GM18502 (cell line): Measurements from ENCODE around the gene MLPH.

Experiments
- ATAC-seq: cut with Tn5 transposase; IDR thresholded peaks from one replicate; pipeline ENCODE4 v1.9.1; 2021; ENCODE audit warnings: mild to moderate bottlenecking; ENCODE audit not compliant: unreplicated experiment, poor library complexity

MLPH gene

DNA sequence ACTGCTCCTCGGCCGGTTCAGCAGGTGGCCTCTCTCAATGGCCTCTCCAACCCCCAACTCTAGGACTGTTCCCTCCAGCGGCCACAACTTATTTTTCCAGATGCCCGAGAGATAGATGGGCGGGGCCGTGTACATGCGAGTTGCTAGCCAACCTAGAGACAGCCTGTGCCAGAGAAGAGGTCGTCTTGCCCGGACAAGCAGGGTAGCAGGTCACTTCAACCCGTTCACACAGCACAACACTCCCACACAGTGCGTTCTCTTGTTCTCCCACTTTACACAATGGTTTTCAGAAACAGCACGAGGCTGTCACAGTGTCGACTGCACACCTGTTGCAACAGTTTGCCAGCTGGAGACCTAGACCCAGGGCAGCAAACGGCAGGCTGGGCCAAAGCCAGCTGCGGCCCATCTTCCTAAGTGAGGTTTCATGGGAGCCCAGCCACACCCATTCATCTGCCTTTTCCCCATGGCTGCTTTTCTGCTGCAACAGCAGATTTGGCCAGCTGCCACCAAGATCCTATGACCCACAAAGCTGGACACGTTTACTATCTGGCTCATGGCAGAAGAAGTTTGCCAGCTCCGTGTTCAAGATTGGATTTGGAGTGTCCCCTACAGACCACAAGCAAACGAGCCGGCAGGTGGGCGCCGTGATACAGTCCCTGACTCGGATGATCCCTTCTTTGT is 72.0 kb downstream of the MLPH start:
- no peak for ATAC-seq

DNA sequence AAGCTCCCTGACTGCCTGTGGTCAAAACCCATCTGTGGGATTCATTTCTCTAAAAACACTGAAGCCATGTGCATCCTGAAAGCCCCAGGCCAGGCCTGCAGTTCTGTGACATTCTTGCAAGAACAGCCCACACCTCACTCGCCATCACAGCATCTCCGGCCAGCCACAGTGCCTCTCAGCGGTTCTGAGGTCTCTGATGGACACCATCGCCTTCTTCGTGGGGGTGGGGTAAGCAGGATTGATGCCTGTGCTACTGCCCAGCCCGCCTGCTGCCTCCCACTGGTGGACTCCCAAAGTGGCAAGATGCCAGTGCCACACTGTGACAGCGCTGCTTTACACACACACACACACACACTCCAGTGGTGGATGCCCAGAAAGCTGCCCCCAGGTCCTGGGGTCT is 74.2 kb downstream of the MLPH start:
- no peak for ATAC-seq

DNA sequence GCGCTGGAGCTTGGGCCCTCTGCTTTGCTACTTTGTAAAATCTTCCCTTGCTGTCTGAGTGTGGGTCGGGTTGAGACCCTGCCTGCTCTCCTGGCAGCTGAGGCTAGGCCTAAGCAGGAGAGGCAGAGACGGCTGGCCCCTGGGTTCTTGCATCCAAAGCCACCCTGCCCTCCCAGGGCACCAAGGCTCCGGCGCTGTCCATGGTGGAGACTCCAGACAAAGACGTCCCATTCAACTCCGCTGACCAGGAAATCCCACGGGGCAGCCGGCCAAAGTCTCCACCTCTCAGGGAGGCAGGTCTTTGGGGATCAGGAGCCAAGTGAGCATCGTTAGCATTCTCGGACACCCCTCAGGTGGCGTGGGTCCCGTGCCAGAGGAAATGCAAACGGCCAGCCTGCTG is 76.8 kb downstream of the MLPH start:
- ATAC-seq, result no peak

DNA sequence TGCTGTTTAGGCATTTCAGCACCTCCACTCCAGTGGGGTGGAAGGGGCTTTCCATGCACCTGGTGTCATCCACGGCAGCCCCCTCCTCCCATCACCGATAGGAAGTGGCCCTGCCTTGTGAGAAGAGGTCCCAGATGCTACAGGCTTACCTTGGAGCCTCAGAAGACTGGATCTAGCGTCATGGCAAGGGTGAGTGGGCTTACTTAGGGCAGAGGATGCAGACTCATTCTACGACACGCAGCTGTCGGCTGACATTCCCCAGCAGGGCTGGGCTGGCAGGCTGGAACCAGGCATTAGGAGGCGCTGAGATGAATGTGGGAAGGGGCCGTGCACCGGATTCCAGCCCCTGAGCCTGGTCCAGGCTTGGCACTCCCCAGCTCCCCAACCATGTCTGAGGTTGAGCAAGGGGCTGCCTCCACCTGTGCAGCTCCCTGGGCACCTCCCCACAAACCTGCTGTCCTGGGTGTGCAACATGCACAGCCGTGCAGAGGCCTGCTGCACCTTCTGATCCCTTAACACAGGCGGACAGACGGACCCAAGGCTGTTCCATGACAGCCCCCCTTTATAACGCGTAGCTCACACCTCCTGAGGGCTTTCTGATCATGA is 77.6 kb downstream of the MLPH start:
- ATAC-seq, result no peak

DNA sequence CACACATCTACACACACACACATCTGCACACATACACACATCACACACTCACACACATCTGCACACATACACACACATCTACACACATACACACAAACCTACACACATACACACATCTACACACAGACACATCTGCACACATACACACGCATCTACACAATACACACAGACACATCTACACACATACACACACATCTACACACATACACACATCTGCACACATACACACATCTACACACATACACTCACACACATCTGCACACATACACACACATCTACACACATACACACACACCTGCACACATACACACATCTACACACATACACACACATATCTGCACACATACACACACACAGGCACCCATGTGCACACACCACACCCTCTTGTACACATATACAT is 78.9 kb downstream of the MLPH start:
- ATAC-seq, result no peak

DNA sequence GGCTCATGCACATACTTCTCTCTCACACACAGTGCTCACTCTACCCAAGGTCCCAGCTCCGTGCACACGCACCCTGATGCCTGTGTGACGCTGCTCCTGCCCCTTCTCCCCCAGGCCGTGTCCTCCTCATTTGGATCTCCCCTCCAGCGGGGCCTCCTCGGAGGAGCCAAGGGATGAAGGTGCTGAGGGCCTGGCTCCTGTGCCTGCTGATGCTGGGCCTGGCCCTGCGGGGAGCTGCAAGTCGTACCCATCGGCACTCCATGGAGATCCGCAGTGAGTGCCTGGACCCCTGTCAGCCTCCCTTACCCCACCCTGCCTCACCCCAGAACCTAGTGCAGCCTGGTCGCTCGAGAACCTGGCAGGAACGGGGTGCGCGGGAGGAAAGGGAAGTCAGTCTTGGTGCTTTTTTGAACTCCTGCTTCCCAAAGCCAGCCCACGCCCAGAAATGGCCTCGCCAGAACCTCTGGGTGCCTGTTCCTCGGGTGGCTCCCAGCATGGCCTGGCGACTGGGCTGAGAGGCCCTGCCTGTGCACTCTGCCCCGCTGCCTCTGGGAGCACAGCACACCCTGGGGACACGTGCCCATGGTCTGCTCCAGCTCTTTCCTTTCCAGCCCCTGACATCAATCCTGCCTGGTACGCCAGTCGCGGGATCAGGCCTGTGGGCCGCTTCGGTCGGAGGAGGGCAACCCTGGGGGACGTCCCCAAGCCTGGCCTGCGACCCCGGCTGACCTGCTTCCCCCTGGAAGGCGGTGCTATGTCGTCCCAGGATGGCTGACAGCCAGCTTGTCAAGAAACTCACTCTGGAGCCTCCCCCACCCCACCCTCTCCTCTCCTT is 79.6 kb downstream of the MLPH start, which contains the start of gene PRLH:
Gene PRLH (plus strand): TSS at position 174 of the 835 bp plus-strand sequence. CDS start 0 bp downstream, at position 174.
- no peak for ATAC-seq

DNA sequence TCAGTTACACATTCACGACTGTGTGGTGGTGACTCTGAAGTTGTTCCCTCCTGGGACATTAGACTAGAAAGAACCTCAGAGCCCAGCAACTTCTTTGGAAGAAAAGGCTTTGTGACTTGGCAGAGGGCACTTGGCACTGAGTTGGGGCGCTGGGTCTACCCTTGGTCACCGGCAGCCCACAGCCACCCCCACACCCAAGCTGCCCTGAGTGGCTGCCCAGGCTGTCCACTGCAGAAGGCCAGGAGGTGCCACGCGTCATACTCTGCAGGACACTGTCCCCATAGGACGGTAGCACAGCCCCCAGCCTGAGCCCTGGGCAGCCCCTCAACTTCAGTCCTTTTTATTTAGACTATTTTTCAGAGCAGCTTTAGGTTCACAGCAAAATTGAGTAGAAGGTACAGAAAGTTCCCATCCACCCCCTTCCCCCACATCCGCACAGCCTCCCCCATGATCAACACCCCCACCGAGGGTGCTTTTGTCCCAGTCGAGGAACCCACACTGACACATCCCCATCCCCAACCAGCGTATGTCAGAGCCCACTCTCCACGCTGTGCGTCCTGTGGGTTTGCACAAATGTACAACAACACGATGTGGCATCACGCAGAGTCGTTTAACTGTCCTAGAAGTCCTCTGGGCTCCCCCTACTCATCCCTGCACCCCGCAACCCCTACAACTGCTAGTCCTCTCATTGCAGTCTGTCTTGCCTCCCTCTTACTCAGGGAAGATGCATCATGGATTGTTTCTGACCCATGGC is 80.4 kb downstream of the MLPH start:
- no peak for ATAC-seq

DNA sequence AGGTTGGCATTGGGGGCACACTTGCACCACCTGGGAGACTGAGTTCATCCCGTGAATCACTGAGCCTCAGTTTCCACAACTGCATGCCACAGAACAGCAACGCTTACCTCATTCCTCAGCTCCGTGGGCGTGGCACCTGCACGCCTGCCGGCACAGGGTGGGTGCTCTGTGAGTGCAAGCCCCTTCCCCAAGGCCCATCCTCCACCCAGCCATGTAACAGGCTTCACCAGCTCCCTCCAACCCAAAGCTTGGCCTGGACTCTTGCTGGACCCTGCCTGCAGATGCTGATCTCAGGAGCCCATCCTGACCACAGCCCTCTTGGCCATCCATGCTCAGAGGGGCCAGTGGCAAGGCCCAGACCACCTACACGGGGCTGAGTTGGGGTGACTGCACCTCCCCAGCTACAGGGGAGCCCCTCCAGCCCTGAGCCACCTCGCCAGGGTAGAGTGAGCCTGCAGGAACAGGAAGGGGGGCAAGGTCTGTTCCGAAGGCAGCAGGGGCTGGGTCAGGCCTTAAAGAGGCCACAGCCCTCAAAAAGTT is 81.1 kb downstream of the MLPH start:
- ATAC-seq, result no peak

DNA sequence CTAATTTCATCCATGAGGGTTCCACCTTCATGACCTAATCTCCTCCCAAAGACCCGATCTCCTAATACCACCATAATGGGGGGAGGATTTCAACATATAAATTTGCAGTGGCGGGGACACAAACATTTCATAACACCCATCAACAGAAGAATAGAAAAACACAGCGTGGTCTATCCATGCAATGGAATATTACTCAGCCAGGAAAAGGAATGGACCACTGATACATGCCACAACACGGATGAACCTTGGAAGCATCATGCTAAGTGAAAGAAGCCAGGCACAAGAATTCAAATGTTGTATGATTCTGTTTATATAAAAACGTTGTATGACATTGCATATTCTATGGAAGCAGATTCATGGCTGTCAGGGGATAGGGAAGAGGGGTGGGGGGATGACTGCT is 82.0 kb downstream of the MLPH start:
- ATAC-seq, result no peak

DNA sequence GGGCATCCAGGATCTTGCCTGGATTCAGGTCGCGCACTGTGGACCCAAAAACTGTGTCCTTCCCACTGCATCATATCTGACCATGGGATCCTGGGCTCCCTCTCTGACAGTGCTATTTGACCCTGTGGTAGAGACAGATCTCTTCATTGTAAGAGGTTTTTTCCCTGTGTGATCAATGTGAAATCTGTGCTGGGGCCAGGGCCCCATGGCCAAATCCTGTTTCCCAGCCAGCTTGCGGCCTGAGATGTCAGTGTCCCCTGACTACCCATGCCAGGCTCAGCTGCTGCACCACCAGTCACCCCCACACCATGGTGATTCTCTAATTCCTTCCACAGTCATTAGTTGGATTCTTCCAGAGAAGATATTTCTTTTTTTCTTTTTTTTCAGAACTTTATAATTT is 82.8 kb downstream of the MLPH start:
- no peak for ATAC-seq

DNA sequence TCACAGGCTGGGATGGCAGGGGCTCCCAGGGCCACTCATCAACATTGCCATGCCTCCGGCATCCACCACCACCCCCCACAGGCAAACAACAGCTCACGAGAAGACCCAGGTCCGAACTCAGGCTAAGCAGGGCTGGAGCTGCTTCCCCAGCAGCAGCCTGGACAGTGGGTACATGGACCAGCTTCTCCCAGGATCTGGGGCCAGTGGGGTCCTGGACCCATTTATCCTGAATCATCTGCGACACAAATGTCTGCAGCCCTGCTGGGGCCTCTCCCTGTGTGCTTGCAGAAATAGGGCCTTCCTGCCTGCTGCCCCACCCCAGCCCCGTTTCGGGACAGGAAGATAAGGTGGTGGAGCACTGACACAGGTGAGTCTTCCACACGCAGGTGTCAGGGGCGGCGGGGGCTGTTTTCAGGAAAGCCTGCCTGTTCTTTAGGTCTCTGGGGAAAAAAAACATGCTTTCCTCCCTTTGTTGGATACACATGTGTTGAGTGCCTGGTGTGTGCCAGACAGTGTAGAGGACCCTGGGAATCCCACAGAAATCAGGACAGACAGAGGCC is 83.8 kb downstream of the MLPH start:
- ATAC-seq, result no peak

DNA sequence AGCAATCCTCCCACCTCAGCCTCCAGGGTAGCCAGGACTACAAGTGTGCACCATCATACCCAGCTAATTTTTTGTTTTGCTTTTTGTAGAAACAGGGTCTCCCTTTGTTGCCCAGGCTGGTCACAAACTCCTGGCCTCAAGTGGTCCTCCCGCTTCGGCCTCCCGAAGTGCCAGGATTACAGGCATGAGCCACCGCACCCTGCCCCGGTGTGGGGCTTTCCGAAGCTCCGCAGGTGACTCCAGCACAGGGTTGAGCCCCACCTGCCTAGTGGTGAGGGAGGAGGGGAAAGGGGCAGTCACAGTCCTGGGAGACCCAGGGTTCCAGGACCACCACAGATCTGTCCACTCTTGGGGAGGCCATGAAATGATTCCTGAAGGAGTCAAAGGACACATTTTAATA is 84.5 kb downstream of the MLPH start:
- no peak for ATAC-seq

DNA sequence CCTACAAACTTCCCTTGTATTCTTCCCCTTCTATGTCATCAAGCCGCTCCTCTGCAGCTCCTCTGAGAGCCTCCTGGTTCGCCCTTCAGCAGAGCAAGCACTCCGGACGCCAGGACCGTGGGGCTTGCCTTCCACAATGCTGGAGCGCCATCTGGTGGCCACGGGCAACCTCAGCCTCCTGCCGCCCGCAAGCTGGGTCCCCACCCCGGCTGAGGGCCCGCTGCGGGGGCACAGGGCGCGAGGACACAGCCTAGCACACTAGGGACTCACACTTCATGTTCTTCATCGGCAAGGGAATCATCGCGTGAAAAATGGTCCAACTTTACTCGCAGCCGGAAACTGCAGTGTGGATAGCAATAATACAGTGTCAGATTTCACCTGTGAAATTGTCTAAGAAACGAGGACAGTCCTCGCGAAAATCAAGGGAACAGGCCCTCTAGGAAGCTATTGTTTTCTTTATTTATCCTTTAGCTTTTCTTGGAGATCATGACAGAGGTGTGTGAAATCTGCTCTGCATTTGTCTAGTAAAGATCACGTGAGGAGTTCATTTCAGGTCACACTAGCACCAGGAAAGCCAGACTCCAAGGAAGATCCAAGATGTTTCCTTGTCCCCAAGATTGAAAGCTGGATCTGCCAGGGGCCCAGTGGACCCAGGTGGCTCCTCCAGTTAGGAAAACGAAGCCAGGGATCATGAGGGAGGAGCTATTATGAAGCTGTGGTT is 85.1 kb downstream of the MLPH start:
- ATAC-seq, result peak; percentile 78

DNA sequence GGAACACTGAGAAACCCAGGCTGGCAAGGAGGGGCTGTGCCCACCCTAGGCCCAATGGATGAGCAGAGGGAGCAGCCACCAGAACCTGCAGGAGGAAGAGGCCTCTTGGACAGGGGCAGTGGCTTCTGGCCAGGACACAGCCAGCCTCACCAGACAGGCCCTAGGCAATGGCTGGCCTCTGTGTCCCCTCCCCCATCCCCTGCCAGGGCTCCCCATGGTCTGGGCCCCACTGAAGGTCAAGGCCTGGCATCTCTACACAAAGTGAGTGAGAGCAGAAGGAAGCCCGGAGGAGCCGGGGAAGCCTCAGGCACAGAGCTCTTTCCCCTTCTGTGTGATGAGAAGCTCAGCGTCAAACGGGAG is 85.7 kb downstream of the MLPH start:
- no peak for ATAC-seq

DNA sequence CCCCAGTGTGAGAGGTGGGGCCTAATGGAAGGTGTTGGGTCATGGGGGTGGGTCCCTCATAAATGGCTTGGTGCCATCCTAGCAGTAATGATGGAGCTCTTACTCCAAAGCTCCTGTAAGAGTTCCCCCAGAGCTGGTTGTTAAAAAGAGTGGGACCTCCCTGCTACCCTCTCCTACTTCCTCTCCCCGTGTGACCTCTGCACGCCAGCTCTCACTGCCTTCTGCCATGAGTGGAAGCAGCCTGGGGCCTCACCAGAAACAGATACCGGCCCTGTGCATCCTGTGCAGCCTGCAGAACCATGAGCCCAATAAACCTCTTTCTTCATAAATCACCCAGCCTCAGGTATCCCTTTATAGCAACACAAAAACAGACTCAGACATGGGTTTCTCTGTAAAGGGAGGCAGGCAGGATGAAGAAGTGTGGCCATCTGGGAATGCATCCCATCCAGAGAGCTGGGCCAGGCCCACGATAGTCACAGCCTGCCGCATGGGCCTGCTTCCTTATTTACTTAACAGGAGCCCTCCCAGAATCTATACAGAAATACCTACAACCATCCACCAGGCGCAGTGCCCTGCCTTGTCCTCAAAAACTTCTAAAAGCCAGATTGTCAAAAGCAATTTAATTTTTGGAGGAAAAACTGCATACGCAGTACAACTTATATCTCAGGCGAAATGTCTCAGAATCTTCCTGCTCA is 86.8 kb downstream of the MLPH start:
- no peak for ATAC-seq

DNA sequence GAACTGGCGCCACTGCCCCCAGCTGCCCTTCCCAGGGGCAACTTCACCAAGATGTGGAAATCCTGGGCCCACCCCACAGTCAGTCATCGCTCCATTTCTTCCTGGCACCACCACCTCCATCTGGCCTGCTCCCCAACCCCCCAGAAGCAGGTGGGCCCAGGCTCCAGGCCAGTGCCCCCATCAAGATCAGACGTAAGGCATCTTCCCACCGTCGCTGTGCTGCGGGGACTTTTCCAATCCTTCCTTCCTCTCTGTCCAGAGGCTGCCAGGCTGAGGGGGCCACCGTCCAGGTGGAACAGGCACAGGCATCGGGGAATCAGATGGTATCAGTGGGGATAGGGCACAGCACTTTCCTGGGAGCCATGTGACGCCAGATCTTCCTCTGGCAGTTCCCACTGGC is 87.4 kb downstream of the MLPH start:
- no peak for ATAC-seq

DNA sequence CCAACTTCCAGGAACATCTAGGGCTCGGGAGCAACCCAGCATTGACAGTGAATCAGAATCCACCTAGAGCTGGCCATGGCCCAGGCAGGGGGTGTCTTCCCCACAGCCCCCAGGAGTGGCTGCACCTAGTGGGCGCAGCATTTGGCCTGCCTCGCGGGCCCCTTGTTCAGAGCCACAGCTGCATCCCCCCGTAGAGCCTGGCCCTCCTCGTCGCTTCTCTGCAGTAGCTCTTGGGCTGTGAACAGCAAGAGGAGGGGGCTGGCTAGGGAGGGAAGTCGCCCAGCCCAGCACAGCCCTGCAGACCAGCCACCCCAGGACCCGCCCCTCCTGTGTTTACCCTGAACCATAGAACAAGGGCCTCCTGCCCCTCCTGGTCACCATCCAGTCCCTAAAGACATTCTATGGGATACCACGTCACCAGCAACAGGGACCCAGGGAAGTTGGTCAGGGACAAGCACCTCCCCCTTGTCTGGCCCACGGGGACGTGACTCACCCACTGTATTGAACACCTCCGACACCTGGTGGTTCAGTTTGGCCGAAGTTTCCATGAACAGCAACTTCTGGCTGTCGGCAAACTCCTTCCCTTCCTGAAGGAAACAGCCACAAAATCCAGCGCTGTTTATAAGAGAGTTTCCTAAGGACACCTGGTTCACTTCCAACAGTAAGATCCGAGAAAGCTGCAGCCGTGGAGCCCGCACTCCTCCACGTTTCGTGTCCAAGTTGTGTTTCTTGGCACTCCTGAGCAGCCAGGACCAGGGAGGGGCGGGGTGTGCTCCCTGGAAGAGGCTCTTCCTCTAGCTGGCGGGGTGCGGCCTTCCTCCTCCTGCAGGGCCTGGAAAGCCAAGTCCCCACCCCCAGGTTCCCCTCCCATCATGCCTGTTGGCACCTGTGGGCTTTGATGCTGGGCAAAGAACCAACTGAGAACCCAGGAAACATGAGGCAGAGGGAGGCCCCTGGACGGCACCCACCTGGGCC is 88.1 kb downstream of the MLPH start:
- ATAC-seq, result no peak
